ENCODE measurements around the gene KYAT1. TPM values are rescaled to one million over a fixed set of nuclear protein-coding genes. Genes with fewer than 3 reads are reported as not detected.

Gene KYAT1
- polyA plus RNA-seq, 1 donor: 6.5 TPM

- WGBS (ENCODE audit: insufficient coverage, low lambda C conversion rate): no CpG with 5 or more reads among the region's 70 CpGs
- Histone ChIP-seq H3K4me3 (ENCODE audit: low read length) (peak within 1 kb of the TSS; percentile 51), H3K9me3 (ENCODE audit: control insufficient read depth, low read depth, low read length) (peaks cover 6% of the 10 kb centered on the region), H3K4me1 (ENCODE audit: control insufficient read depth, insufficient read depth, low read length) (peaks cover 10% of the 10 kb centered on the region), H3K36me3 (ENCODE audit: control insufficient read depth, insufficient read depth, low read length) (peaks cover 23% of the 10 kb centered on the region), H3K27me3 (ENCODE audit: control insufficient read depth, insufficient read depth, low read length) (no peaks in the 10 kb centered on the region), H3K27ac (ENCODE audit: low read length) (peak within 1 kb of the TSS; percentile 53)
- peak; percentile 98 for DNase-seq
Measured at GRCh38 chr9:128818099-128818838, 63.5 kb downstream of the KYAT1 start, which contains the start of gene ENDOG. TSS of gene ENDOG (plus strand) at chr9:128818500. CDS start at chr9:128818685, 185 bp downstream.

GRCh38 chr9:128810873-128811272 is 70.9 kb downstream of the KYAT1 start:
- DNase-seq: no peak
- H3K36me3 ChIP-seq (ENCODE audit: control insufficient read depth, insufficient read depth, low read length): peaks cover 29% of the 10 kb centered on the region

GRCh38 chr9:128809831-128810230 is 71.9 kb downstream of the KYAT1 start:
- Histone ChIP-seq H3K4me1 (ENCODE audit: control insufficient read depth, insufficient read depth, low read length) (no peaks in the 10 kb centered on the region), H3K9me3 (ENCODE audit: control insufficient read depth, low read depth, low read length) (no peaks in the 10 kb centered on the region), H3K27ac (ENCODE audit: low read length) (no peak overlapping the region), H3K4me3 (ENCODE audit: low read length) (no peak overlapping the region), H3K27me3 (ENCODE audit: control insufficient read depth, insufficient read depth, low read length) (no peaks in the 10 kb centered on the region), H3K36me3 (ENCODE audit: control insufficient read depth, insufficient read depth, low read length) (peaks cover 39% of the 10 kb centered on the region)
- no peak for DNase-seq
- WGBS (ENCODE audit: insufficient coverage, low lambda C conversion rate): no CpG with 5 or more reads among the region's 2 CpGs

More at GRCh38 chr9:128810873-128811272, 70.9 kb downstream of the KYAT1 start:
- 75% methylated on average over 1 of the region's 5 CpGs for WGBS (ENCODE audit: insufficient coverage, low lambda C conversion rate)
- no peak overlapping the region for H3K27ac ChIP-seq (ENCODE audit: low read length)
- no peaks in the 10 kb centered on the region for H3K27me3 ChIP-seq (ENCODE audit: control insufficient read depth, insufficient read depth, low read length)
- no peaks in the 10 kb centered on the region for H3K9me3 ChIP-seq (ENCODE audit: control insufficient read depth, low read depth, low read length)
- no peak overlapping the region for H3K4me3 ChIP-seq (ENCODE audit: low read length)
- no peaks in the 10 kb centered on the region for H3K4me1 ChIP-seq (ENCODE audit: control insufficient read depth, insufficient read depth, low read length)

GRCh38 chr9:128809036-128809599 is 72.6 kb downstream of the KYAT1 start:
- Histone ChIP-seq H3K9me3 (ENCODE audit: control insufficient read depth, low read depth, low read length) (no peaks in the 10 kb centered on the region), H3K27me3 (ENCODE audit: control insufficient read depth, insufficient read depth, low read length) (no peaks in the 10 kb centered on the region), H3K36me3 (ENCODE audit: control insufficient read depth, insufficient read depth, low read length) (peaks cover 41% of the 10 kb centered on the region), H3K4me3 (ENCODE audit: low read length) (no peak overlapping the region), H3K4me1 (ENCODE audit: control insufficient read depth, insufficient read depth, low read length) (no peaks in the 10 kb centered on the region), H3K27ac (ENCODE audit: low read length) (no peak overlapping the region)
- WGBS (ENCODE audit: insufficient coverage, low lambda C conversion rate): no CpG with 5 or more reads among the region's 12 CpGs
- DNase-seq: no peak

- no peaks in the 10 kb centered on the region for H3K27me3 ChIP-seq (ENCODE audit: control insufficient read depth, insufficient read depth, low read length)
- no peak overlapping the region for H3K27ac ChIP-seq (ENCODE audit: low read length)
- no CpG with 5 or more reads among the region's 3 CpGs for WGBS (ENCODE audit: insufficient coverage, low lambda C conversion rate)
- H3K4me1 ChIP-seq (ENCODE audit: control insufficient read depth, insufficient read depth, low read length): no peaks in the 10 kb centered on the region
- peaks cover 47% of the 10 kb centered on the region for H3K36me3 ChIP-seq (ENCODE audit: control insufficient read depth, insufficient read depth, low read length)
- H3K4me3 ChIP-seq (ENCODE audit: low read length): no peak overlapping the region
- DNase-seq: no peak
- H3K9me3 ChIP-seq (ENCODE audit: control insufficient read depth, low read depth, low read length): no peaks in the 10 kb centered on the region
Measured at GRCh38 chr9:128808543-128808942, 73.2 kb downstream of the KYAT1 start.

GRCh38 chr9:128807827-128808226 is 73.9 kb downstream of the KYAT1 start:
- WGBS (ENCODE audit: insufficient coverage, low lambda C conversion rate): no CpG with 5 or more reads among the region's 14 CpGs
- H3K4me1 ChIP-seq (ENCODE audit: control insufficient read depth, insufficient read depth, low read length): no peaks in the 10 kb centered on the region
- peaks cover 54% of the 10 kb centered on the region for H3K36me3 ChIP-seq (ENCODE audit: control insufficient read depth, insufficient read depth, low read length)
- H3K9me3 ChIP-seq (ENCODE audit: control insufficient read depth, low read depth, low read length): no peaks in the 10 kb centered on the region
- H3K27me3 ChIP-seq (ENCODE audit: control insufficient read depth, insufficient read depth, low read length): no peaks in the 10 kb centered on the region
- no peak overlapping the region for H3K4me3 ChIP-seq (ENCODE audit: low read length)
- no peak for DNase-seq
- H3K27ac ChIP-seq (ENCODE audit: low read length): no peak overlapping the region

GRCh38 chr9:128805661-128806060 is 76.1 kb downstream of the KYAT1 start:
- no peak overlapping the region for H3K4me3 ChIP-seq (ENCODE audit: low read length)
- WGBS (ENCODE audit: insufficient coverage, low lambda C conversion rate): no CpG with 5 or more reads among the region's 14 CpGs
- no peaks in the 10 kb centered on the region for H3K4me1 ChIP-seq (ENCODE audit: control insufficient read depth, insufficient read depth, low read length)
- DNase-seq: no peak
- no peak overlapping the region for H3K27ac ChIP-seq (ENCODE audit: low read length)
- peaks cover 63% of the 10 kb centered on the region for H3K36me3 ChIP-seq (ENCODE audit: control insufficient read depth, insufficient read depth, low read length)
- no peaks in the 10 kb centered on the region for H3K9me3 ChIP-seq (ENCODE audit: control insufficient read depth, low read depth, low read length)
- no peaks in the 10 kb centered on the region for H3K27me3 ChIP-seq (ENCODE audit: control insufficient read depth, insufficient read depth, low read length)

GRCh38 chr9:128802482-128802881 is 79.3 kb downstream of the KYAT1 start:
- WGBS (ENCODE audit: insufficient coverage, low lambda C conversion rate): 100% methylated on average over 1 of the region's 4 CpGs
- no peak for DNase-seq
- Histone ChIP-seq H3K9me3 (ENCODE audit: control insufficient read depth, low read depth, low read length) (no peaks in the 10 kb centered on the region), H3K4me3 (ENCODE audit: low read length) (no peak overlapping the region), H3K27me3 (ENCODE audit: control insufficient read depth, insufficient read depth, low read length) (no peaks in the 10 kb centered on the region), H3K4me1 (ENCODE audit: control insufficient read depth, insufficient read depth, low read length) (no peaks in the 10 kb centered on the region), H3K36me3 (ENCODE audit: control insufficient read depth, insufficient read depth, low read length) (peaks cover 75% of the 10 kb centered on the region), H3K27ac (ENCODE audit: low read length) (no peak overlapping the region)

GRCh38 chr9:128800061-128800460 is 81.7 kb downstream of the KYAT1 start:
- no peaks in the 10 kb centered on the region for H3K27me3 ChIP-seq (ENCODE audit: control insufficient read depth, insufficient read depth, low read length)
- peaks cover 66% of the 10 kb centered on the region for H3K36me3 ChIP-seq (ENCODE audit: control insufficient read depth, insufficient read depth, low read length)
- no peaks in the 10 kb centered on the region for H3K4me1 ChIP-seq (ENCODE audit: control insufficient read depth, insufficient read depth, low read length)

GRCh38 chr9:128798896-128799295 is 82.9 kb downstream of the KYAT1 start:
- no peaks in the 10 kb centered on the region for H3K9me3 ChIP-seq (ENCODE audit: control insufficient read depth, low read depth, low read length)
- H3K36me3 ChIP-seq (ENCODE audit: control insufficient read depth, insufficient read depth, low read length): peaks cover 65% of the 10 kb centered on the region
- H3K4me1 ChIP-seq (ENCODE audit: control insufficient read depth, insufficient read depth, low read length): no peaks in the 10 kb centered on the region
- no peak for DNase-seq
- WGBS (ENCODE audit: insufficient coverage, low lambda C conversion rate): no CpG with 5 or more reads among the region's 8 CpGs
- no peak overlapping the region for H3K27ac ChIP-seq (ENCODE audit: low read length)
- no peak overlapping the region for H3K4me3 ChIP-seq (ENCODE audit: low read length)
- H3K27me3 ChIP-seq (ENCODE audit: control insufficient read depth, insufficient read depth, low read length): no peaks in the 10 kb centered on the region

More at GRCh38 chr9:128800061-128800460, 81.7 kb downstream of the KYAT1 start:
- no peaks in the 10 kb centered on the region for H3K9me3 ChIP-seq (ENCODE audit: control insufficient read depth, low read depth, low read length)
- WGBS (ENCODE audit: insufficient coverage, low lambda C conversion rate): no CpG with 5 or more reads among the region's 7 CpGs
- DNase-seq: no peak
- H3K4me3 ChIP-seq (ENCODE audit: low read length): no peak overlapping the region
- H3K27ac ChIP-seq (ENCODE audit: low read length): no peak overlapping the region
